ENCODE results near the gene DDIT3. TPM values are rescaled to one million over a fixed set of nuclear protein-coding genes. Genes with fewer than 3 reads are reported as not detected.

DDIT3 gene
- total and polyA plus RNA-seq, 10 donors: 18.0 to 43.9 (median 23.0) TPM

GRCh38 chr12:57554453-57554852 lies 34.1 kb upstream of the DDIT3 start:
- Histone ChIP-seq H3K27ac (no peak overlapping the region), H3K9me3 (no peaks in the 10 kb centered on the region), H3K4me1 (peaks cover 6 to 12% (median 10%) of the 10 kb centered on the region in 6 donors), H3K27me3 (replicated peaks in 1 of 7) (peaks cover 0 to 32% (median 13%) of the 10 kb centered on the region in 7 donors), H3K36me3 (no peaks in the 10 kb centered on the region), H3K4me3 (no peak overlapping the region)
- TF ChIP-seq CTCF (IDR thresholded peaks at IDR 0.05 in 8 of 11, conservative IDR thresholded peaks at IDR 0.05 in 3 of 11): no peak
- no peak for TF ChIP-seq POLR2AphosphoS5 (IDR thresholded peaks at IDR 0.05)
- TF ChIP-seq POLR2A (IDR thresholded peaks at IDR 0.05): no peak
- intact Hi-C loops (cut with DNase I; ENCODE audit: low total_unique reads): no loop called here
- 88 to 95% (median 92%) methylated on average over 2 of the region's 2 CpGs for WGBS, 5 donors
- DNase-seq: no peak

- 70 to 77% (median 75%) methylated on average over 7 of the region's 7 CpGs for WGBS, 5 donors
- peaks cover 0 to 41% (median 21%) of the 10 kb centered on the region in 7 donors for H3K27me3 ChIP-seq (replicated peaks in 1 of 7)
- no peak overlapping the region for H3K27ac ChIP-seq
- intact Hi-C loops (cut with DNase I; ENCODE audit: low total_unique reads): no loop called here
- TF ChIP-seq POLR2A (IDR thresholded peaks at IDR 0.05) (no peak), POLR2AphosphoS5 (IDR thresholded peaks at IDR 0.05) (no peak), CTCF (IDR thresholded peaks at IDR 0.05 in 8 of 11, conservative IDR thresholded peaks at IDR 0.05 in 3 of 11) (no peak)
- DNase-seq: no peak
- no peaks in the 10 kb centered on the region for H3K36me3 ChIP-seq
- H3K4me1 ChIP-seq: peaks cover 6 to 15% (median 13%) of the 10 kb centered on the region in 6 donors
- no peaks in the 10 kb centered on the region for H3K9me3 ChIP-seq
- H3K4me3 ChIP-seq: no peak overlapping the region
Observed at GRCh38 chr12:57553343-57554202, 33.3 kb upstream of the DDIT3 start.

GRCh38 chr12:57552835-57553313 lies 32.6 kb upstream of the DDIT3 start:
- H3K27me3 ChIP-seq (replicated peaks in 1 of 7): peaks cover 0 to 46% (median 21%) of the 10 kb centered on the region in 7 donors
- 66 to 72% (median 71%) methylated on average over 6 of the region's 6 CpGs for WGBS, 5 donors
- intact Hi-C loops (cut with DNase I; ENCODE audit: low total_unique reads): no loop called here
- no peak overlapping the region for H3K27ac ChIP-seq
- H3K4me3 ChIP-seq: no peak overlapping the region
- H3K4me1 ChIP-seq: peaks cover 6 to 15% (median 13%) of the 10 kb centered on the region in 6 donors
- no peak for DNase-seq
- no peaks in the 10 kb centered on the region for H3K36me3 ChIP-seq
- TF ChIP-seq POLR2AphosphoS5 (IDR thresholded peaks at IDR 0.05): no peak
- TF ChIP-seq POLR2A (IDR thresholded peaks at IDR 0.05): no peak
- no peak for TF ChIP-seq CTCF (IDR thresholded peaks at IDR 0.05 in 8 of 11, conservative IDR thresholded peaks at IDR 0.05 in 3 of 11)
- no peaks in the 10 kb centered on the region for H3K9me3 ChIP-seq

GRCh38 chr12:57552306-57552651 lies 32.0 kb upstream of the DDIT3 start:
- Histone ChIP-seq H3K4me3 (no peak overlapping the region), H3K4me1 (peaks cover 6 to 21% (median 16%) of the 10 kb centered on the region in 6 donors), H3K9me3 (no peaks in the 10 kb centered on the region), H3K27ac (no peak overlapping the region), H3K36me3 (no peaks in the 10 kb centered on the region), H3K27me3 (replicated peaks in 1 of 7) (peaks cover 0 to 46% (median 21%) of the 10 kb centered on the region in 7 donors)
- intact Hi-C loops (cut with DNase I; ENCODE audit: low total_unique reads): no loop called here
- no peak for DNase-seq
- WGBS, 5 donors: 74 to 86% (median 81%) methylated on average over 2 of the region's 2 CpGs
- no peak for TF ChIP-seq CTCF (IDR thresholded peaks at IDR 0.05 in 8 of 11, conservative IDR thresholded peaks at IDR 0.05 in 3 of 11)
- TF ChIP-seq POLR2A (IDR thresholded peaks at IDR 0.05): no peak
- no peak for TF ChIP-seq POLR2AphosphoS5 (IDR thresholded peaks at IDR 0.05)

Data from spleen (tissue), 11 donors.